PFSK-1 (cell line): Measurements from ENCODE around the gene C16orf96.

ENCODE experiments used
- POLR2AphosphoS5 ChIP-seq: IDR thresholded peaks from 2 replicates; pipeline ENCODE4 v1.6.1; 2012; ENCODE audit warnings: low read depth, mild to moderate bottlenecking, control low read depth, low read length, moderate library complexity
- TF ChIP-seq, protein P1 (sequence below), 2 experiments: IDR thresholded peaks; 2 replicates each; pipeline versions ENCODE4 v1.6.1 to v1.8.0; 2011 to 2012; ENCODE audit warnings: low read depth in 2 of 2, low read length in 2 of 2, control low read depth in 1 of 2, inconsistent platforms in 1 of 2, mild to moderate bottlenecking in 1 of 2, moderate library complexity in 1 of 2; ENCODE audit not compliant: insufficient read depth in 1 of 2

DNA sequence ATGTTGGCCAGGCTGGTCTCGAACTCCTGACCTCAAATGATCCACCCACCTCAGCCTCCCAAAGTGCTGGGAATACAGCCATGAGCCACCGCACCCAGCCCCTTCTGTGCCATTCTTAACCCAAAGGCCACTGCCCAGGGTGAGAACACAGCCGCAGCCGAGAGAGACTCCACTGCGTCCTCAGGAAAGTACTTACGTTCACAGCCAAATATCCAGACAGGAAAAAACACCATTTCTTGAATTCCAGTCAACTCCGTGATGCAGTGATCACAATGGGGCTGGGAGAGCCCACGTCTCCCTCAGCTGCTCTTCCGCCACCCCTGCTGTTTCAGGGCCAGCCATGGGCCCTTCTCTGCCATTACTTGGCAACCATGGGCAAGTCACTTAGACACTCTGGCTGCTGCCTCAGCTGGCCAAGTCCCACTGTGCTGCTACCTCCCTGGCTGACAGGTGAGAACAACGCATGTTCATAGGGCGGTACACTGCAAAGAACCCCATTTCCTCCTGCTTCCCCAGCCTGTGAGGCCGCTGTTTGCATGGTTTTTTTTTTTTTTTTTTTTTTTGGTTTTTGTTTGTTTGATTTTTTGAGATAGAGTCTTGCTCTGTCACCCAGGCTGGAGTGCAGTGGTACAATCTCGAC, 21.9 kb upstream of the C16orf96 start:
- no peak for TF ChIP-seq POLR2AphosphoS5
- TF ChIP-seq, protein P1, sequence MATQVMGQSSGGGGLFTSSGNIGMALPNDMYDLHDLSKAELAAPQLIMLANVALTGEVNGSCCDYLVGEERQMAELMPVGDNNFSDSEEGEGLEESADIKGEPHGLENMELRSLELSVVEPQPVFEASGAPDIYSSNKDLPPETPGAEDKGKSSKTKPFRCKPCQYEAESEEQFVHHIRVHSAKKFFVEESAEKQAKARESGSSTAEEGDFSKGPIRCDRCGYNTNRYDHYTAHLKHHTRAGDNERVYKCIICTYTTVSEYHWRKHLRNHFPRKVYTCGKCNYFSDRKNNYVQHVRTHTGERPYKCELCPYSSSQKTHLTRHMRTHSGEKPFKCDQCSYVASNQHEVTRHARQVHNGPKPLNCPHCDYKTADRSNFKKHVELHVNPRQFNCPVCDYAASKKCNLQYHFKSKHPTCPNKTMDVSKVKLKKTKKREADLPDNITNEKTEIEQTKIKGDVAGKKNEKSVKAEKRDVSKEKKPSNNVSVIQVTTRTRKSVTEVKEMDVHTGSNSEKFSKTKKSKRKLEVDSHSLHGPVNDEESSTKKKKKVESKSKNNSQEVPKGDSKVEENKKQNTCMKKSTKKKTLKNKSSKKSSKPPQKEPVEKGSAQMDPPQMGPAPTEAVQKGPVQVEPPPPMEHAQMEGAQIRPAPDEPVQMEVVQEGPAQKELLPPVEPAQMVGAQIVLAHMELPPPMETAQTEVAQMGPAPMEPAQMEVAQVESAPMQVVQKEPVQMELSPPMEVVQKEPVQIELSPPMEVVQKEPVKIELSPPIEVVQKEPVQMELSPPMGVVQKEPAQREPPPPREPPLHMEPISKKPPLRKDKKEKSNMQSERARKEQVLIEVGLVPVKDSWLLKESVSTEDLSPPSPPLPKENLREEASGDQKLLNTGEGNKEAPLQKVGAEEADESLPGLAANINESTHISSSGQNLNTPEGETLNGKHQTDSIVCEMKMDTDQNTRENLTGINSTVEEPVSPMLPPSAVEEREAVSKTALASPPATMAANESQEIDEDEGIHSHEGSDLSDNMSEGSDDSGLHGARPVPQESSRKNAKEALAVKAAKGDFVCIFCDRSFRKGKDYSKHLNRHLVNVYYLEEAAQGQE (IDR thresholded peaks at IDR 0.05; ENCODE audit: insufficient read depth in 1 of 2, low read depth in 2 of 2, low read length in 2 of 2), result no peak
